DND-41 (cell line): ENCODE measurements around the gene COLGALT1.

Source experiments
- CTCF ChIP-seq: IDR thresholded peaks from 2 replicates; pipeline ENCODE4 v1.5.1; 2012; ENCODE audit warnings: borderline replicate concordance, low read length, moderate library complexity, mild to moderate bottlenecking; ENCODE audit not compliant: poor library complexity, severe bottlenecking; ENCODE audit errors: extremely low read depth
- EZH2 ChIP-seq: IDR thresholded peaks from 3 replicates; pipeline ENCODE4 v1.6.1; 2012; ENCODE audit warnings: borderline replicate concordance, low read depth, mild to moderate bottlenecking, moderate library complexity, low read length, inconsistent platforms; ENCODE audit not compliant: severe bottlenecking

DNA sequence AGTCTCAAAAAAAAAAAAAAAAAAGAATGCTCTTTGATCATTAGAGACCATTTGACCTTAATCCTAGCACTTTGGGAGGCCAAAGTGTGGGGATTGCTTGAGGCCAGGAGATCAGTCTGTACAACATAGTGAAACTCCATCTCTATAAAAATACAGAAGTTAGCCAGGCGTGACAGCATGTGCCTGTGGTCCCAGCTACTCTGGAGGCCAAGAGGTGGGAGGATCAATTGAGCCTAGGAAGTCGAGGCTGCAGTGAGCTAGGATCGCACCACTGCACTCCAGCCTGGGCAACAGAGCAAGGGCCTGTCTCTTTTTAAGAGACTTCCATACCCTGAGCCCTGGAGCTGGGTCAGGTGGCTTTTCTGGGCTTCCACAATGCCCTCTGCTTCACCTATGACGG lies 11.5 kb upstream of the COLGALT1 start:
- TF ChIP-seq CTCF = no peak
- no peak for TF ChIP-seq EZH2
